ENCODE results near the gene PTPRD. TPM values are rescaled to one million over a fixed set of nuclear protein-coding genes. Genes with fewer than 3 reads are reported as not detected.

Gene PTPRD
- total and polyA plus RNA-seq, 9 of the 15 experiments (the other 6 are each of a cell fraction or from before 2014, with no cell fraction given): 0.11 TPM; not detected in 8

GRCh38 chr9:9222730-9223129 lies 1390.1 kb downstream of the PTPRD start (continued):
- TF ChIP-seq, protein P1, sequence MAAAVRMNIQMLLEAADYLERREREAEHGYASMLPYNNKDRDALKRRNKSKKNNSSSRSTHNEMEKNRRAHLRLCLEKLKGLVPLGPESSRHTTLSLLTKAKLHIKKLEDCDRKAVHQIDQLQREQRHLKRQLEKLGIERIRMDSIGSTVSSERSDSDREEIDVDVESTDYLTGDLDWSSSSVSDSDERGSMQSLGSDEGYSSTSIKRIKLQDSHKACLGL (CRISPR knock-in tag; IDR thresholded peaks at IDR 0.05; ENCODE audit: borderline replicate concordance, poor library complexity, severe bottlenecking): no peak
- TF ChIP-seq ZBED1 (IDR thresholded peaks at IDR 0.05): no peak

DNA sequence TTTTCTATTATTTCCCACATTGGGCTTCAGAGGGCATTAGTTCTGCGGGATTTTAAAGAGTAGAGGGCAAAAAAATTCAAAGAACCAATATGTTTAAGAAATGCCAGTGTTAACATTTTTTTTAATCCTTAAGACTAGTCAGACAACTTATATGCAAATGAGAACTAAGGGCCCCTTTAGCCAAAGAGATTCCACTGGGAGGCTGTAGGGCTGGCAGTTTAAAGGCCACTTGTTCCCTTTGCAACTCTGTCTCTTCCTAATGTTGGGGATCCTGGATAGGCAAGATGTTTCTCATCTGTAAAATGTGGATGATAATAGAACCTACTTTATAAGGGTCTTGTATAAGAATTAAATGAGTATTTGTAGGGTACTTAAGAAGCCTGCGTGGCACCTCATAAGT lies 1395.9 kb downstream of the PTPRD start:
- Histone ChIP-seq H3K27me3 (ENCODE audit: control insufficient read depth in 2 of 2, insufficient read depth in 2 of 2, low read length in 2 of 2) (no peaks in the 10 kb centered on the region), H3K9me3 (replicated peaks; ENCODE audit: control insufficient read depth, insufficient read depth, low read depth, low read length) (no peaks in the 10 kb centered on the region), H3K9me1 (ENCODE audit: control insufficient read depth, insufficient read depth, low read length) (no peaks in the 10 kb centered on the region), H3K9ac (ENCODE audit: insufficient read depth in 1 of 2, low read depth in 2 of 2, low read length in 2 of 2) (no peak overlapping the region), H3K27ac (ENCODE audit: extremely low read depth, low read depth, low read length) (no peak overlapping the region), H3K4me2 (ENCODE audit: insufficient read depth, low read length) (no peak overlapping the region), H2AFZ (ENCODE audit: low read depth, low read length) (no peak overlapping the region), H3K4me3 (no peak overlapping the region), H4K20me1 (replicated peaks; ENCODE audit: control insufficient read depth, insufficient read depth, low read length) (no peaks in the 10 kb centered on the region), H3K79me2 (ENCODE audit: control insufficient read depth, insufficient read depth, low read length) (no peaks in the 10 kb centered on the region), H3K4me1 (replicated peaks in 1 of 2; ENCODE audit: control insufficient read depth in 2 of 2, insufficient read depth in 2 of 2, low read length in 2 of 2) (no peaks in the 10 kb centered on the region), H3K36me3 (ENCODE audit: control insufficient read depth, insufficient read depth, low read length) (no peaks in the 10 kb centered on the region)
- TF ChIP-seq HNRNPLL (IDR thresholded peaks at IDR 0.05; ENCODE audit: low read depth, low read length, poor library complexity, severe bottlenecking) (no peak), PTRF (tag; IDR thresholded peaks at IDR 0.05) (no peak), NFE2L1 (tag; IDR thresholded peaks at IDR 0.05; ENCODE audit: borderline replicate concordance, low read depth) (no peak), KAT2B (IDR thresholded peaks at IDR 0.05; ENCODE audit: low read depth, low read length) (no peak), ZNF311 (CRISPR knock-in tag; IDR thresholded peaks at IDR 0.05) (no peak), SAFB (IDR thresholded peaks at IDR 0.05; ENCODE audit: borderline replicate concordance, low read depth, low read length) (no peak), ZNF24 (IDR thresholded peaks at IDR 0.05) (no peak), HDAC2 (IDR thresholded peaks at IDR 0.05) (no peak), ZNF274 (IDR thresholded peaks at IDR 0.05; ENCODE audit: borderline replicate concordance, low read depth, low read length) (no peak), CTBP1 (IDR thresholded peaks at IDR 0.05; ENCODE audit: borderline replicate concordance) (no peak), TAF1 (IDR thresholded peaks at IDR 0.05; ENCODE audit: control insufficient read depth, extremely low read depth, insufficient read depth, low read length, severe bottlenecking) (no peak), SMAD2 (IDR thresholded peaks at IDR 0.05; ENCODE audit: low read depth, low read length) (no peak), ZNF280A (IDR thresholded peaks at IDR 0.05; ENCODE audit: low read depth, partially characterized antibody) (no peak), FOS (IDR thresholded peaks at IDR 0.05; ENCODE audit: extremely low read depth, insufficient read length) (no peak), TAF9B (IDR thresholded peaks at IDR 0.05; ENCODE audit: partially characterized antibody) (no peak), RBM22 (IDR thresholded peaks at IDR 0.05; ENCODE audit: low read depth, low read length, poor library complexity, severe bottlenecking) (no peak)
- TF ChIP-seq, protein P2, sequence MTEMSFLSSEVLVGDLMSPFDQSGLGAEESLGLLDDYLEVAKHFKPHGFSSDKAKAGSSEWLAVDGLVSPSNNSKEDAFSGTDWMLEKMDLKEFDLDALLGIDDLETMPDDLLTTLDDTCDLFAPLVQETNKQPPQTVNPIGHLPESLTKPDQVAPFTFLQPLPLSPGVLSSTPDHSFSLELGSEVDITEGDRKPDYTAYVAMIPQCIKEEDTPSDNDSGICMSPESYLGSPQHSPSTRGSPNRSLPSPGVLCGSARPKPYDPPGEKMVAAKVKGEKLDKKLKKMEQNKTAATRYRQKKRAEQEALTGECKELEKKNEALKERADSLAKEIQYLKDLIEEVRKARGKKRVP (CRISPR knock-in tag; IDR thresholded peaks at IDR 0.05): no peak
- ChIA-PET POLR2A (no interaction called here), CTCF (ENCODE audit: low intra/inter-chr PET ratio) (no interaction called here)
- FAIRE-seq (no peak), ATAC-seq (no peak), DNase-seq (ENCODE audit: extremely low read depth in 1 of 4, low spot score in 3 of 4) (no peak)
- 0% methylated on average over 2 of the region's 2 CpGs for WGBS (ENCODE audit: insufficient coverage, low coverage, missing lambda C conversion rate)
- BruUV-seq (replicated peaks): no TSS peak
- intact Hi-C loops (cut with micrococcal nuclease): no loop called here
- in situ Hi-C loops (cut with MboI): no loop called here
